Measurements from ENCODE around the gene ATOH7. TPM values are rescaled to one million over a fixed set of nuclear protein-coding genes. Genes with fewer than 3 reads are reported as not detected.

The ATOH7 gene
- total RNA-seq, 2 experiments from 2014 or later = not detected

DNA sequence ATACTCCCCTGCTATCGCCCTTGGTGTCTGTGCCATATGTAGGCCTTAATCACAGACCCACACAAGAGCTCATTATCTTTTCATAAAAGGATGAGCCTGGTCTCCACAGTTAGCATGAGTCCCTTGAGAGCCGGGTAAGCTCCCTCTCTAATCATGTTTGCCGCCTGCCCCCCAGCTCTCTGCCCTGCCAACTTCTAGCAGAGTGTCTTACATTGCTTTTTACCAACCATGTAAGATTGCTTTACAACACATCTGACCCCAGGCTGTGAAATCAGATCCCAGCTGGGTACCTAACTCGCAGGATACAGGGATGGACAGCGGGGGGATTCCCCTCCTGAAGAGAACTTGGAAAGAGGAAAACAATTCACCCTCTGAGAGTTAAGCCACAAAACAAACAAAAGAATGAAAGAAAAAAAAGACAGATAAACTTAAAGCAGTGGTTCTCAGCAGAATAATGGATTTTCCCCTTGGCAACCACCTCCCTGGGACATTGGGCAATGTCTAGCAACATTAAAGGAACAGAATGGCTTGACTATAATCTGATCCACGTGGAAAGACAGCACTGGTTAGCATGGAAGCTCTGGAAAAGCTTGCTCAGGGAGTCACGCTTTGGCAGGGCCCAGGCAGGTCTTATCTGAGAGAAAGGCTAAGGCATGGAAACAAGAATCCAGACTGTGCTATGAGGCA lies 39.4 kb upstream of the ATOH7 start:
- ATAC-seq (ENCODE audit: poor library complexity) (no peak), DNase-seq (no peak)
- H3K36me3 ChIP-seq (ENCODE audit: insufficient read depth, low read length) = no peaks in the 10 kb centered on the region
- ChIA-PET CTCF (no interaction called here), POLR2A (no interaction called here)
- H3K4me3 ChIP-seq (ENCODE audit: low read length) = no peak overlapping the region
- H3K36me3 Mint-ChIP-seq (ENCODE audit: low read depth) = no peaks in the 10 kb centered on the region
- no peaks in the 10 kb centered on the region for H3K27me3 ChIP-seq (ENCODE audit: control insufficient read depth in 1 of 2, insufficient read depth in 2 of 2, low read length in 2 of 2)
- H3K27ac ChIP-seq (ENCODE audit: low read depth in 1 of 2, low read length in 2 of 2) = no peak overlapping the region
- H3K4me3 Mint-ChIP-seq = no peak overlapping the region
- no peaks in the 10 kb centered on the region for H3K9me3 Mint-ChIP-seq
- TF ChIP-seq, protein P1, sequence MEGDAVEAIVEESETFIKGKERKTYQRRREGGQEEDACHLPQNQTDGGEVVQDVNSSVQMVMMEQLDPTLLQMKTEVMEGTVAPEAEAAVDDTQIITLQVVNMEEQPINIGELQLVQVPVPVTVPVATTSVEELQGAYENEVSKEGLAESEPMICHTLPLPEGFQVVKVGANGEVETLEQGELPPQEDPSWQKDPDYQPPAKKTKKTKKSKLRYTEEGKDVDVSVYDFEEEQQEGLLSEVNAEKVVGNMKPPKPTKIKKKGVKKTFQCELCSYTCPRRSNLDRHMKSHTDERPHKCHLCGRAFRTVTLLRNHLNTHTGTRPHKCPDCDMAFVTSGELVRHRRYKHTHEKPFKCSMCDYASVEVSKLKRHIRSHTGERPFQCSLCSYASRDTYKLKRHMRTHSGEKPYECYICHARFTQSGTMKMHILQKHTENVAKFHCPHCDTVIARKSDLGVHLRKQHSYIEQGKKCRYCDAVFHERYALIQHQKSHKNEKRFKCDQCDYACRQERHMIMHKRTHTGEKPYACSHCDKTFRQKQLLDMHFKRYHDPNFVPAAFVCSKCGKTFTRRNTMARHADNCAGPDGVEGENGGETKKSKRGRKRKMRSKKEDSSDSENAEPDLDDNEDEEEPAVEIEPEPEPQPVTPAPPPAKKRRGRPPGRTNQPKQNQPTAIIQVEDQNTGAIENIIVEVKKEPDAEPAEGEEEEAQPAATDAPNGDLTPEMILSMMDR (IDR thresholded peaks at IDR 0.05) = no peak
- H3K9me3 ChIP-seq (ENCODE audit: control insufficient read depth in 1 of 2, insufficient read depth in 1 of 2, low read length in 2 of 2) = no peaks in the 10 kb centered on the region
- H3K27ac Mint-ChIP-seq = no peak overlapping the region
- intact Hi-C loops (cut with DNase I, micrococcal nuclease) = no loop called here
- H3K4me1 ChIP-seq (ENCODE audit: insufficient read depth, low read length) = no peaks in the 10 kb centered on the region
- H3K4me1 Mint-ChIP-seq (ENCODE audit: low read depth) = no peaks in the 10 kb centered on the region
- H3K27me3 Mint-ChIP-seq = peaks cover 5% of the 10 kb centered on the region

DNA sequence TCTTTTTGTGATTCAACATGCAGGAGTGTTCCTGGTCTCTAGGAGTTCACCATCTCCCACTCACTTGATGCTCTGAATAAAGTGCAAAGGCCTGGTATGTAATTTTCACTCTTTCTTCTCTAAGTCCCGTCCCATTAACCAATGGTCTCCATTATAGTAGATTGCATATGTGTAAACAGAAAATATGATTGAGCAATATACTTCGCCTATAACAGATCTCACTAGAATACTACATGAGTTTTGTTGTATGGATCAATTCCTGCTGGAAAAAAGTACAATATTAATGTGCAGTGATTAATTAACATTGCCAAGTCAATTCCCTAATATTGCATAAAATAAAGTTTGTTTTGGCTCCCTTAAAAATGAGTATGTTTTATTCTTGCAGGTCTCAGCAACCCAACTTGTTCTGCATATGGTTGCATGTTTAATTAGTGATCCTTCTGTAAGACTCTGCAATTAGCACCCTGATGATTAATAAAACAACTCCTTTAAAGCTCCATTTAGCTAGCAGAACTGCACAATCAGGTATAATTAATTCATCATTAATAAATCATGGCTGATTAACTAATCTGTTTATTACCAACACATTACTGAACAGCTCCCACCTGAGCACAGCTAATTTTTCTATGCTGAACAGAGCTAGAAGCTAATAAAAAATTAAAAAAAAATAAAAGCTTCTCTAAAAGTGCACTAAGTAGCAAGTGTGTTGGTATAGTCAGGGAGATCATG lies 37.8 kb upstream of the ATOH7 start:
- POLR2A ChIA-PET = no interaction called here
- Histone ChIP-seq H3K27ac (ENCODE audit: low read depth in 1 of 2, low read length in 2 of 2) (no peak overlapping the region), H3K4me3 (ENCODE audit: low read length) (no peak overlapping the region), H3K27me3 (ENCODE audit: control insufficient read depth in 1 of 2, insufficient read depth in 2 of 2, low read length in 2 of 2) (no peaks in the 10 kb centered on the region), H3K9me3 (ENCODE audit: control insufficient read depth in 1 of 2, insufficient read depth in 1 of 2, low read length in 2 of 2) (peaks cover 0 to 11% of the 10 kb centered on the region in 2 experiments), H3K4me1 (ENCODE audit: insufficient read depth, low read length) (no peaks in the 10 kb centered on the region), H3K36me3 (ENCODE audit: insufficient read depth, low read length) (no peaks in the 10 kb centered on the region)
- Mint-ChIP-seq H3K36me3 (ENCODE audit: low read depth) (no peaks in the 10 kb centered on the region), H3K27ac (no peak overlapping the region), H3K4me1 (ENCODE audit: low read depth) (no peaks in the 10 kb centered on the region), H3K9me3 (no peaks in the 10 kb centered on the region), H3K27me3 (peaks cover 5% of the 10 kb centered on the region), H3K4me3 (no peak overlapping the region)
- DNase-seq (no peak), ATAC-seq (ENCODE audit: poor library complexity) (no peak)
- CTCF ChIA-PET = no interaction called here
- TF ChIP-seq, protein P1 (IDR thresholded peaks at IDR 0.05) = no peak
- intact Hi-C loops (cut with DNase I, micrococcal nuclease) = no loop called here

DNA sequence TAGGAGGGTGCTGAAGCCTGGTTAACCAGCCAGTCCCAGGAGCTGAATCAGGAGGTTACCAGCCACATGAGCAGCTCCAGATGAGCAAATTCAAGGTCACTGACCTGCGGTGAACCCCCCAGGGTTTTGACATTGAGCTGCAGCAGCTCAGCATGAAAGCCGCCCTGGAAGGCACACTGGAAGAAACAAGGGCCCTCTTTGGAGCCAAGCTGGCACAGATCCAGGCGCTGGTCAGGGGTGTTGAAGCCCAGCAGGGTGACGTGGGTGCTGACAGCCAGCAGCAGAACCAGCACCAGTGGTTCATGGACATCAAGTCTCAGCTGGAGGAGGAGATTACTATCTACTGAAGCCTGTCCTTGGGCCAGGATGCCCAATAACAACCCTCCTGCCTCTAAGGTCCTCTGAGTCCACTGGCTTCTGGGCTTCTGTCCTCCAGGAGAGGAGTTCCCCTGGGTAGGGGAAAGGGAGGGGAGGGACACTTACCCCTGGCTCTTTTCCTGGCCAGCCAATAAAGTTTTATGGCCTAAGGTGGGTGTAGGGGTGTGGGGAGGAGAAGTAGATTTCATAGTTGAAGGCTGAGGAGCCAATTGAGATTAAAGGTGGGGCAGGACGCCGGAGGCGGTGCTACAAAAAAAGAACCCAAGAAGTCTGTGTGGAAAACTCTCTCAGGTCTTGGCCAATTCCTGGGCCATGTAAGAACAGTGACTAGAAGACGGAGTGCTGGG lies 29.4 kb upstream of the ATOH7 start:
- ChIA-PET CTCF (no interaction called here), POLR2A (no interaction called here)
- ATAC-seq (ENCODE audit: poor library complexity) (no peak), DNase-seq (no peak)
- Mint-ChIP-seq H3K4me3 (no peak overlapping the region), H3K27me3 (no peaks in the 10 kb centered on the region), H3K9me3 (no peaks in the 10 kb centered on the region), H3K36me3 (ENCODE audit: low read depth) (no peaks in the 10 kb centered on the region), H3K27ac (no peak overlapping the region), H3K4me1 (ENCODE audit: low read depth) (no peaks in the 10 kb centered on the region)
- Histone ChIP-seq H3K36me3 (ENCODE audit: insufficient read depth, low read length) (no peaks in the 10 kb centered on the region), H3K4me3 (ENCODE audit: low read length) (no peak overlapping the region), H3K9me3 (ENCODE audit: control insufficient read depth in 1 of 2, insufficient read depth in 1 of 2, low read length in 2 of 2) (peaks cover 0 to 11% of the 10 kb centered on the region in 2 experiments), H3K4me1 (ENCODE audit: insufficient read depth, low read length) (no peaks in the 10 kb centered on the region), H3K27ac (ENCODE audit: low read depth in 1 of 2, low read length in 2 of 2) (no peak overlapping the region), H3K27me3 (ENCODE audit: control insufficient read depth in 1 of 2, insufficient read depth in 2 of 2, low read length in 2 of 2) (no peaks in the 10 kb centered on the region)
- TF ChIP-seq, protein P1 (IDR thresholded peaks at IDR 0.05) = no peak
- intact Hi-C loops (cut with DNase I, micrococcal nuclease) = no loop called here
